HG03575 (cell line): ENCODE data around the gene TAOK2.
"Not testable (repeated sequence)": the region's sequence is repeated elsewhere in the genome, so short reads cannot be mapped to it uniquely, and the experiment has no call there.

ENCODE experiments used
- ATAC-seq: cut with Tn5 transposase; IDR thresholded peaks from one replicate; pipeline ENCODE4 v1.9.1; 2021; ENCODE audit not compliant: unreplicated experiment, insufficient number of reproducible peaks, low FRiP score; ENCODE audit errors: extremely low read depth

Gene TAOK2

DNA sequence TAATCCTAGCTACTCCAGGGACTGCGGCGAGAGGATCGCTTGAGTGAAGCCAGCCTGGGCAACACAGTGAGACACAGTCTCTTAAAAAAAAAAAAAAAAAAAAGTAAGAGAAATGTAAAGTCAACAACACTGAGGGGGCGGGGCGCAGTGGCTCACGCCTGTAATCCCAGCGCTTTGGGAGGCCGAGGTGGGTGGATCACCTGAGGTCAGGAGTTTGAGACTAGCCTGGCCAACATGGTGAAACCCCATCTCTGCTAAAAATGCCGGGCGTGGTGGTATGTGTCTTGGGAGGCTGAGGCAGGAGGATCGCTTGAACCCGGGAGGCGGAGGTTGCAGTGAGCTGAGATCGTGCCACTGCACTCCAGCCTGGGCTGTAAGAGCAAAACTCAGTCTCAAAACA is 38.9 kb downstream of the TAOK2 start:
- not testable (repeated sequence) for ATAC-seq

DNA sequence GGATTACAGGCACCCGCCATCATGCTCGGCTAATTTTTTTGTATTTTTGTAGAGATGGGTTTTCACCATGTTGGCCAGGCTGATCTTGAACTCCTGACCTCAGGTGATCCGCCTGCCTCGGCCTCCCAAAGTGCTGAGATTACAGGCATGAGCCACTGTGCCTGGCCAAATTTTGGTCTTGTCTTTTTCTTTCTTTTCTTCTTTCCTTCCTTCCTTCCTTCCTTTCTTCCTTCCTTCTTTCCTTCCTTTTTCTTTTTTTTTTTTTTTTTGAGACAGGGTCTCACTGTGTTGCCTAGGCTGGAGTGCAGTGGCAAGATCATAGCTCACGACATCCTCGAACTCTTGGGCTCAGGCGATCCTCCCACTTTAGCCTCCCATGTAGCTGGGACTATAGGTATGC is 41.8 kb downstream of the TAOK2 start:
- not testable (repeated sequence) for ATAC-seq

DNA sequence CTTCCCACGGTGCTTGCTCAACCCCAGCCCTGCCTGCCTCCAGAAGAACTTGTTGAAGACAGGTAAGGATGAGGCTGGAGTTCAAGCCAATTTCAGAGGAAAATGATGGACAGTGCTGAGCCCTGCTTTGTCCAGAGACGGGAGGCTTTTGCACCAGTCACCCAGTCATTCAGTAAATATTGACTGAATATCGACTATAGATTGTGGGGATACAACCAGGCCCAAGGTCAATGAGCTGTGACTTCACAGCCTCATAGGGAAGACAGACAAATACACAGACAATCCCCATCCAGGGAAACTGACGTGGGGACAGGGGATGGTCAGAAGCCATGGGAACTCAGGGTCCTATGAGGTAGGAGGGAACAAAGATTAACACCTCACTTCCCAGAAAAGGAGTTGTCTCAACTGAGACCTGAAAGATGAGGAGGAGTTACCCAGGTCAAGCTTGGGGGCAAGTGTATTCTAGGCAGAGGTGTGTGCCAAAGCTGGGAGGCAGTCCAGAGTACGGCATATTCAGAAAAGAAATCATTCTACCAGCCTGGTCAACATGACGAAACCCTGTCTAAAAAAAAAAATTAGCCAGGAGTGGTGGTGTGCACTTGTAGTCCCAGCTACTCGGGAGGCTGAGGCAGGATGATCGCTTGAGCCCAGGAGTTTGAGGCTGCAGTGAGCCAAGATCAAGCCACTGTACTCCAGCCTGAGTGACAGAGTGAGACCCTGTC is 43.0 kb downstream of the TAOK2 start:
- ATAC-seq, result no peak

DNA sequence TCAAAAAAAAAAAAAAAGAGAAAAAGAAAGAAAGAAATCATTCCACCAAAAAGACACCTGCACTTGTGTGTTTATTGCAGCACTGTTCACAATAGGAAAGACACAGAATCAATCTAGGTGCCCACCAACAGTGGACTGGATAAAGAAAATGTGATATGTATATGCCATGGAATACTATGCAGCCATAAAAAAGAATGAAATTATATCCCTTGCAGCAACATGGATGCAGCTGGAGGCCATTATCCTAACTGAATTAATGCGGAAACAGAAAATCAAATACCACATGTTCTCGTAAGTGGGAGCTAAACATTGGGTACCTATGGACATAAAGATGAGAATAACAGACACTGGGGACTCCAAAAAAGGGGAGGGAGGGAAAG is 43.6 kb downstream of the TAOK2 start:
- no peak for ATAC-seq

DNA sequence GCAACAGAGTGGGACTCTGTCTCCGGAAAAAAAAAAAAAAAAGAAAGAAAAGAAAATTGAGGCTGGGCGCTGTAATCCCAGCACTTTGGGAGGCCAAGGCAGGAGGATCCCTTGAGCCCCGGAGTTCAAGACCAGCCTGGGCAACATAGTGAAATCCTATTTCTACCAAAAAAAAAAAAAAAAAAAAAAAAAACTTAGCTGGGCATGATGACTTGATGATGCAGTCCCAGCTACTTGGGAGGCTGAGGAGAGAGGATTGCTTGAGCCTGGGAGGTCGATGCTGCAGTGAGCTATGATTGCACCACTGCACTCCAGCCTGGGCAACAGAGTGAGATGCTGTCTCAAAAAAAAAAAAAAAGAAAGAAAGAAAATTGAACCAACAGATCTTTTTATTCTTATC is 44.3 kb downstream of the TAOK2 start:
- not testable (repeated sequence) for ATAC-seq

DNA sequence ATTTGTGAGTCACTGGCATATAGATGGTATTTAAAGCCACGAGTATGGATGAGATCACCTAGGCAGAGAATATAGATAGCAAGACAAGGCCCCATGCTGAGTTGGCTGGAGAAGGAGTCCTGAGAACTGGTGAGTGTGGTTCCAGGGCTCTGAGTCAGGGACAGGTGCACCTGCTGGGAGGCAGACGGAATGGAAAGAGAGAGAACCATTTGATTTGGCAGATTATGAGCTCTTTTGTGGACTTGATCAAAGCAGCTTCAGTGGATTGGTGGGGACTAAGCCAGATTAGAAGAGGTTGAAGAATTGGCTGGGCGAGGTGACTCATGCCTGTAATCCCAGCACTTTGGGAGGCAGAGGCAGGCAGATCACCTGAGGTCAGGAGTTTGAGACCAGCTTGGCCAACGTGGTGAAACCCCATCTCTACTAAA is 45.1 kb downstream of the TAOK2 start:
- ATAC-seq, result no peak

DNA sequence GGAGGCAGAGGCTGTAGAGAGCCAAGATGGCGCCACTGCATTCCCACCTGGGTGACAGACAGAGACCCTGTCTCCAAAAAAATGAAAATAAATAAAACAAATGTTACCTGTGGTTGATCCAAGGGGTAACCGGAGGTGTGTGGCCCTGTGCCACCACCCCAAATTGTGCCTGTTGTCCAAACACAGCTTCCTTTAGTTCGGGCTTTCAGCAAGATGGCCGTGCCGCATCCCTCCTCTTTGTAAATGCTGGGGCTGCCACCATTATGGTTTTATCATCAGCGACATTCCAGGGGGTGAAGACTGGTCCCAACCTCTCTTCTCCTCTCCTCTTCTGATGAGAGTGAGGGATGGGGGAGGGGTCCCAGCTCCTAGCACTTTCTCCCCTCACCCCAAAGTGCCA is 49.2 kb downstream of the TAOK2 start, which contains the start of gene C16orf92:
Gene C16orf92 (plus strand): TSS at position 312 of the 400 bp plus-strand sequence. CDS start 143 bp downstream, outside the sequence.
- no peak for ATAC-seq

DNA sequence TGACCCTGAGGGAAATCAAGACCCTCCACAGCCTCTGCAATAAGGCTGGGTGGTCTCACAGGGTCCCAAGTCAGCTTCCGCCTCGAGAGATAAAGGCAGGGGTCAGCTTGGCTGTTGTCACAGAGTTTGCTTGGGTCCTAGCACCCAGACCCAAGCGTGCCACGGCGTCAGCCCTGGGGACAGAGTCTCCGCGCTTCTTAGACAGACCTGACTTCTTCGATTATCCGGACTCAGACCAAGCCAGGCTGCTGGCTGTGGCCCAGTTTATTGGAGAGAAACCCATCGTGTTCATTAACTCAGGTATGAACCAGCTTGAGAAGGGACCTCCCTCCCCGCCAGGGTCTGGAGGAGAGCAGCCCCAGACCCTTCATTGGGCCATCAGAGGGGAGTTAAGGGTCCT is 49.9 kb downstream of the TAOK2 start:
- ATAC-seq, result no peak

DNA sequence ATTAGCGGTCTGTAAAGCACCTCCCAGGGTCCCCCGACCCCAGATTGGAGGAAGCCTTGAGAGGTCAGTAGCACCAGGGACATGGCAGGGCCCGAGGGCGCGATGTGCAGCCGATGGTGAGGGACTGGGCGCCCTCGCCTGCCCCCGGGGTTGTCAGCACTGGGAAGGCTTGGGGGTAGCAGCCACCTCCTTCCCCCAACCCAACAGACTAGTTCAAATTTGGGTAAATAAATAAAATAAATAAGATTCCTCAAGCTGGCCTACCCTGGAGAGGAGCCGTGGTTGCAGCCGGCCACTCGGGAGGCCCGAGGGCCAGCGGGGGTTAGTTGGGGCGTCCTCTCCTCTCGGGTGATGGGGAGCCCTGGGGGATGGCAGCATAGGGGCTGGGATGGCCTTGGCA is 50.8 kb downstream of the TAOK2 start:
- no peak for ATAC-seq

DNA sequence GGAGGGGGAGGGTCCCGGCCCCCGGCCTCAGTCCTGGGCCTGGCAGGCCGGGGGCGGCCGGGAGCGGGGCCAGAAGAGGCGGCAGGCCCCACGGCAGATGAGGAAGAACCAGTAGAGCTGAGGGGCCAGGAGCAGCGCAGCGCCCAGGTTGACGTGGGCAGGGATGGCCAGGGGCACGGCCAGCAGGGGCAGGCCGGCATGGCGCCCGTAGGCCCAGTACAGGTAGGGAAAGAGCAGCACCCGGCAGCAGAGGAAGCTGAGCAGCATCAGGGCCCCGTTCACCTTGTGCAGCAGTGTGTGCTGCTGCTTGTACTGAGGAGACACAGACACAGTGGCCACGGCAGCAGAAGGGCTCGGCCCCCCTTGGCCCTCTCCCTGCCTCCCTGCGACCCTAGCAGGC is 51.5 kb downstream of the TAOK2 start:
- ATAC-seq, result no peak

DNA sequence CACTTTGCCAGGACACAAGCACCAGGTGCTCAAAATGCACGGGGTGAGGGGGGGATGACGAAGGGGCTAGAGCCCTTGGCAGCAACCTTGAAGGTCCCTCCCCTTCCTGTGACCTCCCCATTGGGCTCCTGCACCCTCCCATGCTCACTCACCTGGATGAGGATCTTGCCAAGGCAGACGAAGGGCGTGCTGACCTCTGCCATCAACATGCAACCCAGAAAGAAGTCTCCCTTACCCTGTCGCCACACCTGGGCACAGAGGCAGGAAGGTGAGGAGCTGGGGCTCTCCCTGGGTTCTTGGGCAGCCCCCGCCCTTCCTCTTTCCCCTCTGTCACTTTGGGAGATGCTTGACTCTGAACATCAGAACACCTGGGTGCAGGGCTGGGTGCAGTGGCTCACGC is 51.9 kb downstream of the TAOK2 start:
- no peak for ATAC-seq

DNA sequence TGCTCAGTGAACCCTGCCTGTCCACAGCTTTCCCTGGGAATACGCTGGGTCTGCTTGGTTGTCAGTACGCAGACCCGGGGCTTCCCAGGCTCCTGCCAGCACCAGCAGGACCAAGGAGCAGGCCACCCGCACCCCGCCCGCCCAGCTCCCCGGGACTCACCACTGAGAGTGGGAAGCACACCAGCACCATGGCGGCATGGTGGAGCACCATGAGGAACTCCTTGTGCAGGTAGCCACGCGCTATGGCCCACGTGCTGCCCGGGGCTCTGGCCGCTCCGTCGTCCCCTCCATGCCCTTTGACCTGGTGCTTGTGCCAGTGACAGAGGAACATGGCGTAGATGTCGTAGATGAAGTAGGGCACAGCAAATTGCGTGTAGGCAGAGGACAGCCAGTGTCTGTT is 52.8 kb downstream of the TAOK2 start:
- no peak for ATAC-seq

DNA sequence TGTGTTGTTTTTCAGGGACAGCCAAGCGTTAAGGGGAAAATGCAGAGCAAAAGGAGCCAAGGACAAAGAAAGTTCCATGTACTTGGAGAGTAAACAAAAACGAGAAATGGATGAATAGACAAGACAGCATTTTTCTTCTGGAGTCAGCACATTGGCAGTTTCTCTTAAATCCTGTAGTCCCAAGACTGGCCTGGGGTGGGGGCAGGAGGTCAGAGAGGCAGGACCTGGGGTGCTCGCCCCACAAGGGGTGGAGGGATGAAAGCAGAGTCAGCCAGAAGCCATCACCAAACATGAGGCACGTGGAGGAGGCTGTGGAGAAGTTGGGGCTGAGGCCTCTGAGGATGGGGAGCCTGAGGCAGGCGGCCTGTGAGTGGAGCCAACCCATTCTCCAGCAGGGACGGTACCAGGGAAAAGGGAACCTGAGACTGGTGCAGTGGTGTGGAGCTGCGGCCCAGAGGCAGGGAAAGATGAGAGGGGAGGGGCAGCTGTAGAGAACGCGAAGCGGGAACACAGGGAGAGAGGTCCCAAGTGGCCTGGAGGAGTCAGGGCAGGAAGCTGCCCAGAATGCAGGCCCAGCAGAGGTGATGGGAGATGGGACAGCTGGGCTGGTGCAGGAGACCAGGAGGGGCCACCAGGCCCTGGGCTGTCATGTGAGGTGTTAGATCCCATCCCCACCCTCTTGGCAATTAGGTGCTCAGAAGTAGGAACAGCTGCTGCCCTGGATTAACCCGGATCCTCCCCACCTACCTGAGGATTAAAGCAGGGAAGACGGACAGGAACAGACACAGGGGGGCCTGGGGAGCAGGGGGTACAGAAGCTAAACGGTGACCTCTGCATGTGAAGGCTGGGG is 54.1 kb downstream of the TAOK2 start:
- ATAC-seq, result no peak

DNA sequence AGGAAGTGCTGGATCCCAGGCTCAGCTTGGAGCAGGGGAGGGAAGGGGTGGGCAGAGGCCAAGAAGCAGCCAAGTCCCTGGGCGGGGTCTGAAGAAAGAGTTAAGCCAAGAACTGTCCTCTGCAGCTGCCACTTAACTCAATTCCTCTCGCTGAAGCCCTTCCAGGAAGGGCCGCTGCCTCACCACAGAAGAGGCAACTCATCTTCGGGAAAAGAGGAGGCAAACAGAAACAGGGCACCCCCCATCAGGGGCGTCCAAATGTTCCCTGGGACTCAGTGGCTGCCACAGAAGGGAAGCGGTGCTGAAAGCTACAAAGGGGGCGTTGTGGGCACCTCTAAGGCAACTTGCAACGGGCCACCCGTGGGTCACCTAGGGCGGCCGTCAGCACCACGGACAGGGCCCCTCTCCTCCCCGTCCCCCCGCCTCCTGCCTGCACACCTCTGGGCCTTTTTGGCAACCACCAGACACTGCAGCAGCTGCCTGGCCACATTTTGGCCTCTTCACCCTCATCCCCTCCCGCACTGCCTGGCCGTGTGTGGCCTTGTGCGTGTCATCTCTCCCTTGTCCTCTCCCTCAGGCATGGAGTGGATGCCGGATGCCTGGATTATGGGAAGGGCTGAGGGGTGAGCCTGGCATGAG is 54.9 kb downstream of the TAOK2 start:
- ATAC-seq, result no peak

DNA sequence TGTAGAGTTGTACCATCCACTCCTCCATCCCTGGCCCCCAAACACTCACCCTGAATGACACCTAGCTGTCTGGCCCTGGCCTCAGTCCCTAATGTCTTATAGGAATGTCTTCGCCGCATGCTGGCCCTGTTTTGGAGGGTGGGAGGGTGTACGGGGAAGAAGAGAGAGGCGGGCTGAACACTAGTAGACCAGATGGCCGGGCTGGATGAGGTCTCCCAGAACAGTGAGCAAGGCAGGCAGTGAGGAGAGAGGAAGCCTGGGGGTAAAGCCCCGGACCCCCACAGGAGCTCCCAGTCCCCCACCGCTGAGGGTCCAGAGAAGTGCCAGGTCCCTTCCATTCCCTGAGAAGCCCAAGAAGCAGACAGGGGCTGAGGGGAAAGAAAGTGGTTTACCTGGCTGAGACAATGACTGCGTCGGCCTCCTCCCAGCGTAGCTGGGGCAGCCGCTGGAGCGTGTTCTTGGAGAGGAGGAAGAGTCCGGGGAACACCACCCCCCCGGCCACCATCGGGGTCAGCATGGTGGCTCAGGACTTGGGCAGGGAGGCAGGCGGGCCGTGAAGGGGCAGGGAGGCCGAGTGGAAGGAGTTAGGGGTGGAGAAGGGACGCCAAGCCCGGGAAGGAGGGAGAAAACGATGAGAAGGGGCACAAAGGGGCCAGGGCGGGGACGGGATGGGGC is 56.5 kb downstream of the TAOK2 start:
- ATAC-seq, result no peak

DNA sequence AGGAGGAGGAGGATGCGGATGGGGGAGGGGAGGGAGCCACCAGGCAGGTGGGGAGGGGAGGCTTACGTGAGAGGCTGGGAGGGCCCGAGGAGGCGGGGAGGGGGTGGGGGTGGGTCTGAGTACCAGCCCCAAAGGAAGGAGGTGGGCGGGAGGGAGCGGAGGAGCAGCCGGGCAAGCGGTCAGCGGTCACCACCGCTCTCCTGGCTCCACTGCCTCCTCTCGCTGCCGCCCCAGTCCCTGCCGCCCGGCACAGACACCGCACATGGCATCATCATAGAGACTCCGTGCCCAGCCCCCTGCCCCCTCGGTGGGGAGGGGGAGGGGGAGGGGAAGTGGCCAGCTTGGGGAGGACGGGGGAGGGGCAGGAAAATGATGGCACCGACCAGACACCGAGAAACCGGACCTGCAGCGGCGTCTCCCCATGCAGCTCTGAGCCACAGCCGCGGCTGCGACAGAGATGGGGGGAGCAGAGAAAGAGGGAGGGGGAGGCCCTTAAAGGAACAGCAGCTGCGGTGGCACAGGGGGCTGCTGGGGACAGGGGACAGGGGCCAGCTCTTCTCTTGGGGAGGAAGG is 57.3 kb downstream of the TAOK2 start, which contains the start of gene TLCD3B:
Gene TLCD3B (minus strand): TSS at position 431 of the 573 bp plus-strand sequence. CDS start 744 bp downstream, outside the sequence.
- no peak for ATAC-seq

DNA sequence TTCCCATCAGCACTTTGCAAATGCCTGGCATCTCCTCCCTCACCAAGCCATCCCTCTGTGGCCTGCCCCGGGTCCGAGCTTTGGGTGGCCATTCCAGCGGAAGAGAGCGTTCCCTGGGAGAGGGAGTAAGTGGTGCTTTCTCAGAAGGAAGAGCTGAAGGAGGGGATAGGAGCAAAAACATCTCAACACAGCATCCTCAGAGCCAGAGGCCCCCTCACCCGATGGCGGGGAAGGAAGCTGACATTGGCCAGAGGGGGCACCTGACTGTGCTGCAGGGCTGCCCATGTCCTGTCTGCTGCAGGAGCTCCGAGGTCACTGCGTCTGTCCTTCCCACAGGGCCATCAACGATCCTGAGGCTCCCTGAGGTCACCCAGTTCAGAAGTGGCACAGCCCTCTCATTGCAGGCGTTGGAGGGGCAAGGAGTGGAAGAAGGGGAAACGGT is 57.8 kb downstream of the TAOK2 start:
- no peak for ATAC-seq

DNA sequence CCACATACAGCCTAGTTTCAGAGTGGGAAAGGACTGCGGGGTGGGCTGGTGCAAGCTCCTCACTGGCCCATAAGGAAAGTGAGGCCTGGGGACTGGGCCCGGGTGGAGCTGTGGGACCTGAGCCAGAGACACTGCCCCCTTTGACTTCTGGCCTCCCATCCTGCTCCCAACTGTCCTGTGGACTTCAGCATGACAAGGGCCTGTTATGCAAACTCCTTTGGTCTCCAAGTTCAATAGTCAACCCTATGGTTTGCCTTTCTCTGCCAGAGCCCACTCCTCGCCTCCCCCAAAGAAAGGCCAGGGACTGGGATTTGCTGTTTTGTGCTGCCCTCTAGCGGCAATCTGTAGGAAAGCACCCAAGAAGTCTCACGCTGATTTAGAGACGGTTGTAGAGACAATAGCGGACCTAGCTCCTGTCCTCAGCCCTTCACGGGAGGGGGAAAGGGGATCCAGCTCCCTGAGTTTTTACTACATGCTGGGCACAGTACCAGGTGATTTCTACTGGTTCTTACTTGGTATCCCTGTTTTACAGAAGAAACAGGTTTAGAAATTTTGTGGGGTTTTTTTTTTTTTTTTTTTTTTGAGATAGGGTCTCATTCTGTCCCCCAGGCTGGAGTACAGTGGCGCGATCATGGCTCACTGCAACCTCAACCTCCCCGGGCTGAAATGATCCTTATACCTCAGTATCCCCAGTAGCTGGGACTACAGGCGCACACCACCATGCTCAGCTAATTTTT is 58.6 kb downstream of the TAOK2 start:
- no peak for ATAC-seq
